NCI-H128 (cell line): Measurements from ENCODE around the gene SLIT3.

ENCODE experiments used
- DNase-seq: peaks from one replicate; lab custom pipeline; 2025; ENCODE audit not compliant: unreplicated experiment; lab: John Stamatoyannopoulos, UW

Gene SLIT3

GRCh38 chr5:169272111-169272510, 28.8 kb downstream of the SLIT3 start:
- DNase-seq: no peak

DNA sequence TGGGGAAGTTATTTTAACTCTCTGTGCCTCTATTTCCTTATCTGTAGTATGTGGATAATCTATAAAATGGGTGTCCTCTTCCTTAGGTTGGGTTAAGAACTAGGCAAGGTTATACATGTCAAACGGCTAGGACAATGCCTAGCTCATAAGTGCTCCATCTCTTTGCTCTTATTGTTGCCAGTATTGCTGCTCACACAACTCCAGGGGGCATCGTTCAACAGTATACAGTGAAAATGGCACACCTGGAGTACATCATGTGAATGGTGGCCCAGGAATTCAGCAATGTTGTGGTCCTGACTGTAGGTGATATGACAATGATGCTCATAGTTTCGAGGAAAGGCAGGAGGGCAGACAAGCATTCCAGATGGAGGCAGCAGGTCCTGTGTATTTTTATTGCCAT, 30.1 kb downstream of the SLIT3 start:
- no peak for DNase-seq

GRCh38 chr5:169268019-169268418, 32.9 kb downstream of the SLIT3 start:
- no peak for DNase-seq

GRCh38 chr5:169265888-169266287, 35.1 kb downstream of the SLIT3 start:
- DNase-seq: no peak

GRCh38 chr5:169263591-169263990, 37.3 kb downstream of the SLIT3 start:
- DNase-seq: no peak

DNA sequence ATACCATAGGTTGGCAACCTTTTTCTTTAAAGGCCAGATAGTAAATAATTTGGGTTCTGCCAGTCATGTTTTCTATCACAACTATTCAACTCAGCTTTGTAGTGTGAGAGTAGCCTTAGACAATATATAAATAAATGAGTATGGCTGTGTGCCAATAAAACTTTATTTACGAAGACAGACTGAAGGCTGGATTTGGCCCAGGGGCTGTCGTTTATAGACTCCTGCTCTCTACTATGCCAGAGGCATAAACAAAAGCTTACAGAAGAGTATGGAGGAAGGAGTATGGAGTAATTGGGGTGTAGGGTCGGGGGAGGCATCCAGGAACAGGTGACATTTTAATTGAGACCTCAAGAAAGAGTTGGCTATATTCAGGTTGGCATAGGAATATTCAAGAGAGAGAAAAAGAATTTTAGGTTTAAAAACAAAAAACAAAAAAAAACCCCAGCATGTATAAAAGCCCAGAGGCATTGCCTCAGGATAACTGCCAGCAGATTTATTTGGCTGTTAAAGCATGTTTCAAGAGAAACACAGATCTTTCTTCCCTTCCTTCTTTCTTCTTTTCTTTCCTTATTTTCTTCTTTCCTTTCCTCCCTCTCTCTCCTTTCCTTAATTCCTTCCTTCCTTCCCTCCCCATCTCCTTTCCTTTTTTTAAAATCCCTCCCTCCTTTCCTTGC, 39.9 kb downstream of the SLIT3 start:
- DNase-seq: no peak

- DNase-seq: no peak
Observed at GRCh38 chr5:169258372-169259000, 42.5 kb downstream of the SLIT3 start.

GRCh38 chr5:169256191-169256590, 44.7 kb downstream of the SLIT3 start:
- no peak for DNase-seq

DNA sequence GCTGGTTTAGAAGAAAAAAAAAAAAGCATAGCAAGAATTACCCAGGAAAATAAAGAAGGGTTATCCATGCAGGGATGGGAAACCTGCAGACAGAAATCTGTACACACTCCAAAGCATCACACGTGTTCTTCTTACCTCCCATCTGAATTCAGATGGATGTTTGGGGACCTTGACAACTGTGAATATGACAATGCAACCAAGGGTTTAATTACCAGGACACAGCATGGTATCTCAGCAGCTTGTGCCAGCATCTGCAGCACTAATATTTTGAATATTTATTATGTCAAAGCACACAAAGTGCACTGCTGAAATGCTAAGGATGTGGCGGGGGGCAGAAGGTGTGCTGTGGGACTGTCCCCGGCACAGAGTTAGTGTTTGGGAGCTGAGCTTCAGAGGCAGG, 47.9 kb downstream of the SLIT3 start:
- DNase-seq: no peak

- DNase-seq: no peak
Observed at GRCh38 chr5:169251333-169252084, 49.4 kb downstream of the SLIT3 start.

- no peak for DNase-seq
Observed at GRCh38 chr5:169250887-169251286, 50.1 kb downstream of the SLIT3 start.

- no peak for DNase-seq
Observed at GRCh38 chr5:169248996-169249395, 51.9 kb downstream of the SLIT3 start.

DNA sequence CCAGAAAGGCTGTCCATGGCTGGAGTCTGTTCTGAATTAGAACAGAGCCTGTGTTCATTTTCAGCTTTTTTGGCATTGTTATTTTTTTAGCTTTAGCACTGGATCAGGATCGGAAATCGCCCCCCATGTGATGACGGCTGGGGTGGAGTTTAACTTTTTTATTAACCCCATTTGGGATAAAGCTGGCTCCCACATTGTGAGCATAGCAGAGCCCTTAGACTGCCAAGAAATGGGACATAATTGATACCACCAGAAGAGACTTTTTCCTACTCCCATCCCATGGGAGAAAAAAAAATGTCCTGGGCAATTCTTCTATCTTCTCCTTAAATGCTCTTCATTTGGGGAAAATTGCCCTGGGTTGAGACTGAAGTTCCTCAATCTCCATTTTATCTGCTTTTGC, 52.4 kb downstream of the SLIT3 start:
- DNase-seq: no peak

DNA sequence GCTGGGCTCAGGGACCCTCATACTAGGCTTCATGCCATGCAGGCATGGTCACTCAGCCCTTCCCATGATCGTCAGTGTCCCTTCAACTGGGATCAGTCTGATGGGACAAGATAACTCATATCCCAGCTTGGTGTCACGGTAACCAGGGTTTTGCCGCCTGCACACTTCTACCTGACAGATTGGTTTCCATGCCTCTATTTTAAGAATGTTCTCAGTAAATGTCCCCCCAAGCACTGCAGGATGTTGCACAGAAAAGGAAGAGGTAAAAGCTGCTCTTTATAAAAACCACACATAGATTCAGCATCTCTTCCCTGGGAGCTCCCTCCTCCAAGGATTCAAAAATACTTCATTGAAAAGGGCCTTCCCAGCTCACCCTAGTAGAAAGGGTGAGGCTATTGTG, 56.1 kb downstream of the SLIT3 start:
- DNase-seq: no peak

- DNase-seq: no peak
Observed at GRCh38 chr5:169243651-169244422, 57.1 kb downstream of the SLIT3 start.

DNA sequence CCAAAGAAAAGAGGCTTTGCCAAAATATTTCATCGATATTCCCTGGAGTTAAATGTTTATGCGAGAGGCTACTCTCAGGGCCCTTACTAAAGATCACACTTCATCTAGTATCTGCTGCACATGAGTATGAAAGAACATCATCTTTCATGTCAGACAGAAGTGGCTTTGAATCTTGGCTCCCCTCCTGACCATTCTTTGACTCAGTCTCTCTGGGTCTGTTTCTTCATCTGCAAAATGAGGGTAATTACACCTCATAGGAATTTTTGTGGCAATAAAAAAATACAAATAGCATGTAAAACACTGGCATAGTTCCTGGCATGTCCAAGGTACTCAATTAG, 58.1 kb downstream of the SLIT3 start:
- DNase-seq: no peak

DNA sequence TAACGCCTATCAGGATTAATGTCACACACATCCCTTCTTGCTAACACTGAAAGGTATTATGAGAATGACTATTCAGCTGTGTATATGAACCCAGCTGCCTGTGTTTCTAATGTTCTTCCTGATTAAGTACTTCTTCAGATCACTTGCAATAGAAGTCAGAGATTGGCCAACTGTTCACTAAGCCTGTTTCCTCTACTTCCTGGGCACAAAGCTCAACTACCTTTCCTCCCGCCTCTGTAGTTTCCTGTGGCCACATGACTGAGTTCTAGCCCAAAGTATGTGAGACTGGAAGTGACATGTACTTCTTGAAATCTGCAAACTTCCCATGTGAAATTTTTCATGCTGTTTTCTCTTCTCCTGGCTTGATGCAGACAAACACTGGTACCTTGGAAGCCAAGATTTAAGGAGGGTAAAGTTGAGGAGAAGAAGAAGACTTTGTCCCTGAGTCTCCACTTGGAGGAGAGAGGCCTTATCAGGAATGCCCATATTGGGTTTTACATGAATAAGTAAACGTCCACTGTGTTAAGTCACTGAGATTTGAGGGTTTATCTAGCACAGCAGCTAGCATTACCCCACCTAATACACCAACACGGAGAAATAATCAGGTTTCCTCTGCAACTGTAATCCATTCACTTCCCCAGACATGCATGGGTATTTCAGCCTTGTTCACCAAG, 58.6 kb downstream of the SLIT3 start:
- no peak for DNase-seq

GRCh38 chr5:169229342-169229892, 71.5 kb downstream of the SLIT3 start:
- DNase-seq: no peak

- DNase-seq: no peak
Observed at GRCh38 chr5:169226895-169227294, 74.0 kb downstream of the SLIT3 start.

DNA sequence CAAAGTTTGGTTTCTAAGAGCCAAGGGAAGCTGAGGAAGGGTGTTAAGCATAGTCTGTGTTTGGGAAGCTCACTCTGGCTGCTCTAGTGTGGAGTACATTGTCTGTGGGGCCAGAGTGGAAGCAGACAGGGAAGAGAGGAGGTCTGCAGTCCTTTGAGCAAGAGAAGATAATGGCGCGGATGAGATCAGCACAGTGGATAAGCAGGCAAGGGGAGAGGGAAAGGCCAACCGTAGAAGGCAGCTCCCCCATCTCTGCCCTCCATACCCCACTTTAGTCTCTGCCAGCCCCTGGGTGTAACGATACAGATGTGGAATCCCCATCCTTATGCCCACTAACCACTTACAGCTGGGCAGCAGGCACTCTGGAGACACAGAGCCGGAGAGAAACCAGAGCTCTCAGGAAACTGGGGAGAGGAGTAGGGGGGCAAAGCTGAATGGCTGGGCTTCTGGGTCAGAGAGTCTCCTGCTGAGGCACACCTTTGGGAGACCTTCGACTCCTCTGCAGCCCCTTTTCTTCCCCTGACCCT, 75.0 kb downstream of the SLIT3 start:
- no peak for DNase-seq

- DNase-seq: no peak
Observed at GRCh38 chr5:169223595-169223953, 77.4 kb downstream of the SLIT3 start.
